GM20431 (cell line): Measurements from ENCODE around the gene DIAPH2.

Source experiments
- in situ Hi-C: fragments of 300-500 bp; cut with MseI, MboI; formaldehyde crosslinking; loops from one replicate; pipeline ENCODE4 v1.15.0; 2020; ENCODE audit warnings: low sequenced_read_pairs; ENCODE audit not compliant: unreplicated experiment

Gene DIAPH2

DNA sequence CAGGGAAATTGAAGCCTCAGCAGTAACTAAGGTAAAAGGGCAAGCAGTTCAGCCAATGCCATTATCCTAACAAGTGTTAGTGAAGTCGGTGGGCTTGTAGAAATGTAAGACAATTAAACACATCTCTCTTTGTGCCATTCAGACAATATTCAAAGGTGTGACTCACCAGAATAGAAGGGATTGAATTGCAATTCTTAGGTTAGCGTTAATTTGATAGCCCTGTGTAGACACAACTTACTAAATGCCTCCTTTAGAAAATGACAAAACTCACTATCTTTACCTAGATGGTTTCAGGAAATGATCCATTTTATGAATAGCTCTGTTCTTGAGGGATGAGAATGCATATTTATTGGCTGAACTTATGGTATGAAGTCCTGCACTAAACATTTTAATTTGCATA, 234.2 kb downstream of the DIAPH2 start:
- in situ Hi-C loops, result no loop called here

DNA sequence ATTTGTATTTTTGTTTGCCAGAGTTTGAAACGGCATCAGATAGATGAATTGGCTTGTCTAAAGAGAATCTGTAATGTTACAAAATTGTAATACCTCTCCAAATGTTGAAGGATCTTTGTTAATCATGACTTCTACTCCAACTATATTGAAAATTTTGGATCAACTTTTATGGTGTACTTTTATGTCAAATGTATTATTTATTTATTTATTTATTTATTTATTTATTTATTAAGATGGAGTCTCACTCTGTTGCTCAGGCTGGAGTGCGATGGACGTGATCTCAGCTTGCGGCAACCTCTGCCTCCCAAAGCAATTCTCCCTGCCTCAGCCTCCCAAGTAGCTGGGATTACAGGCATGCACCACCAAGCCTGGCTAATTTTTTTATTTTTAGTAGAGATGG, 235.0 kb downstream of the DIAPH2 start:
- in situ Hi-C loops, result no loop called here

DNA sequence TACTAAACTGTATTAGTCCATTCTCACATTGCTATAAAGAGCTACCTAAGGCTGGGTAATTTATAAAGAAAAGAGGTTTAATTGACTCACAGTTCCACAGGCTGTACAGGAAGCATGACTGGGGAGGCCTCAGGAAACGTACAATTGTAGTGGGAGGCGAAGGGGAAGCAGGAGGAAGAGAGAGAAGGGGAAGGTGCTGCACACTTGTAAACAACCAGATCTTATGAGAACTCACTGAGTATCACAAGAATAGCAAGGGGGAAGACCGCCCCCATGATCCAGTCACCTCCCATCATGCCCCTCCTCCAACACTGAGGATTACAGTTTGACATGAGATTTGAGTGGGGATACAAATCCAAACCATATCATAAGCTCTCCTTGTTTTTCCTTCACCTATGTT, 239.9 kb downstream of the DIAPH2 start:
- in situ Hi-C loops, result no loop called here

DNA sequence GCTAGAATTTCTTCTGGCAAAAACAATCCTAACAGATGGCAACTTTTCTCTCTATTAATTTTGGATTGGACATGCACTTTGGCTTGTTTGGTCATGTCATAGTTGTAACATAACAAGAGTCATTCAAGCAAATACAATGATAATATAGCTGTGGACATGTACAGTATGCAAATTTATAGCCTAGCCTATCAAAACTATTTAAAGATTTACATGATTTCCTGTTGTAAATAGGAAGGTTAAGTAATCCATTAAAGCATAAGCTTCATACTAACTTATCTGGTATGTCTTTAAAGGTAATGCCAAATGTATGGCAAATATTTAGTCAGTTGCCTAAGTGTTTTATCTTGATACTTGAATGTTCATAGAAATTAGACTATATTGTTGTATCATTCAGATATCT, 244.4 kb downstream of the DIAPH2 start:
- in situ Hi-C loops, result no loop called here

DNA sequence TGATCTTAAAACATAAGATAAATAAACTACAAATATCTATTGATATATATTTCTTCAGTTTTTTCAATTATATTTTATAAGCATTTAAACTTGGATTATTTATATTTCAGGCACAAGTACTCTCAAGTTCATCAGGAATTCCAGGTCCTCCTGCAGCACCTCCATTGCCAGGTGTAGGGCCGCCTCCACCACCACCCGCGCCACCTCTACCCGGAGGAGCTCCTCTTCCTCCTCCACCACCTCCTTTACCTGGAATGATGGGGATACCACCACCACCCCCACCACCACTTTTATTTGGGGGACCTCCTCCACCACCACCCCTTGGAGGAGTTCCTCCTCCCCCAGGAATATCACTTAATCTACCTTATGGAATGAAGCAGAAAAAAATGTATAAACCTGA, 273.1 kb downstream of the DIAPH2 start:
- in situ Hi-C loops, result no loop called here

DNA sequence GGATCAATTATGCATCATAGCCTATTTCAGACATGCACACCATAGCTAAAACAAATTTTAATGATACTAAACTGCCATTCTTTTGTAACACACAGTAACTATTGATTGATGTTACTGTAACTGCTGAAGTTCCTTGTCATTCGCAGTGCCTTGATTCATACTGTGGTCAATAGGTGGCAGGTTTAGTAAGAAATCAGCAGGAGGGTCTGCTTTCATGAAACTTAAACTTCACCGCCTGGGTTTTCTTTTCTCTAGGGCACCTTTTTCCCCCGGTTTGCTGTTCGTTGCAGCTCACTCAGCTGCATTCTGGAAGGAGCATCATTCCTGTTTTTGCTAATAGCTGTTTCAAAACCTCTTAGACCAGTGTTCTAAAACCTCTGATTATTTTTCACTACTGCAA, 287.2 kb downstream of the DIAPH2 start:
- in situ Hi-C loops, result no loop called here

DNA sequence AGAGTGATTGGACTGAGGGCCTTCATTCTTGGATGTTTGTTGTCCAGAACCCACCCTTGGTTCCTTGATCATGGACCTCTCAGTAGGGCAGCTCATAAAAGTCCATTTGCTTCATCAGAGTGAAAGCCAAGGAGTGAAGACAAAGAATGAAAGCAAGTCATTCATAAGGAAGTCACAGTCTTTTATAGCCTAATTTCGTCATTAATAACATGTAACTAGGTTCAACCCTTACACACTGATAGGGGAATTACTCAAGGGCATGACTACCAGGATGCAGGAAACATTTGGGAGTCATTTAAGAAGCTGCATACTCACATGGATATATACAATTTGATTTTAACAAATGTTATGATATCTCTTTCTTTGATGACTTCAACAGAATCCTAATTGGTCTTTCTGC, 294.3 kb downstream of the DIAPH2 start:
- in situ Hi-C loops, result no loop called here

DNA sequence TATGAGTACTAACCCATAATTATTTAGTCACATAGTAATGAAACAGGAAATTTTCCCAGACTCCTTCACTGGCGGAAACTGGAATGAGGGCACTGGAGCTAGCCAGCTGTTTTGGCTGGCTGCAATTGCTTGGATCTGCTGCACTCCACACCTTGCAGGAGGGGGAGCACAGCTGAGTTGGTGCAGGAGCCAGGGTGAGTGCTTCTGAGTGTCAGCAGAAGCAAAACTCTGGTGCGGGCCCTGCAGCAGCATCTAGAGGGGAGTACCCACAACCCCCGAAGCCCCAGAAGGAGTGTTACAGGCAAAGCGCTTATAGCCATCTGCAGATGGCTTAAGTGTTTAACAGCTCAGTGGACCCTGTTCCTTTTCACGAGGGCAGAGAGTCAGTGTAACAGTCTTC, 295.1 kb downstream of the DIAPH2 start:
- in situ Hi-C loops, result no loop called here

DNA sequence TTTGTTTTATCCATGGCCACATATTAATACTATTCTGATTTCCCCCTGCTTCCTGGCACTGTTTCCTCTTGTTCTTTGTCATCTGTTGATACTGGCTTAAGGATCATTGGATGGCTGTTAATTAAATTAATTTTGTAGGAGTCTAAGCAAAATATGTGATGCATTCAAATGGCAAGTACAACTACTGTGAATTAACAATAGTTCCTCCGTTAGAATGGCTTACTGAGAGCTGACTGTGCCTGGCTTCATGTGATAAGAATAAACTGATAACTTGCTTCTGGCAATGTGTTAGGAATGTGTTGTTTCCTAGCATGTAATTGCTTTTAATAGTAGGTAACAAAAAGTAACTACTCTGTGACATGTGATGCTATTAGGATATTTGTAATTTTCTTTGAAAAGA, 297.5 kb downstream of the DIAPH2 start:
- in situ Hi-C loops, result no loop called here

DNA sequence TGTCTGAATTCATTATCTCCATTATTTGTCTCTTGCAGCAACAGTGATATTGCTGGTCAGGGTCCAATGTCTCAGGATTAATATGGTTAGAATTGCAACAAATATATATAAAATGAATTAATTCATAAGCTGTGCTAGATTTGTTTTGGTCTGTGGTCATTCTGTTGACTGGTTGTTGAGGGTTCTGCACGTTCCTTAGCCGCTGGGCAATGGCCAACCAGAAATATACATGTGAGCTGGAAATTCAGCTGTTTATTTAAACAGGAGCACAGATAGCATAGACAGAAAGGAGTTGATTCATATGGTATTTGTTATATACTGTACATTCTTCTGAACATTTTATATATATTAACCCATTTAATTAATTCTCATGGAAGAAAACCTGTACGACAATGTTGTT, 299.9 kb downstream of the DIAPH2 start:
- in situ Hi-C loops, result no loop called here

DNA sequence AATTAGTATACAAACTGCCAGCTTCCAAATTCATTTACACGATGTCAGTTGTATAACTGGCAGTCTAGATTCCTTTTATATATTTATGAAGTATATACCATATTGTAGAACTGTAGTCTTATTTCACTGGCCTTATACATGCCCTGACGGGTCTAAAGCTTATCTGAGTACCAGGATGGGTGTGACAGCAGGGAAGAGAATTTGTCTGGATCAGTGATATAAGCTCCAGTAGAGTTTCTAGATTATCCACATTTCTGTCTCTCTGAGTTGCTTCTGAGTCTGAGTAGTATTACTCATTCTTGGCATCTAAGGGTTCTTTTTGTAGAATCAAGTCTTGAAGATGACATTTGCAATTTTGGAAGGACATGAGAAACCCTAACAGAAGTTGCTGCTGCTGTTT, 300.4 kb downstream of the DIAPH2 start:
- in situ Hi-C loops, result no loop called here

DNA sequence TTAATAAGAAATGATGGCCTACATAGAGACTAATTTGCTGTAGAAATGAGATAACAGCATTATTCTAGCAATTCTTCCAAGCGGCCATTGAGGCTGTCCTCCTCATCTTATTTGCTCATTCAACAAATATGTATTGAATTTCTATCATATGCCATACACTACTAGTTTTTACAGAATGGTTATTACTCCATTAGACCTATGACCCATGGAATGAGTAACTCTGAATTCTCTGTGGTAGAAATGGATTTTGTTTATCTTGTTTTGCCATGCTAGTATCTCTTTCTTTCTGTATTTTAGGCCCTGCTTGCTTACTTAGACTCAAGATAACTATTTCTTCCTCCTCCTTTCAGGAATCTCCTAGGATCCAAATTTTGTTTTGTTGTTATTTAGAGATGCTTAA, 302.6 kb downstream of the DIAPH2 start:
- in situ Hi-C loops, result no loop called here

DNA sequence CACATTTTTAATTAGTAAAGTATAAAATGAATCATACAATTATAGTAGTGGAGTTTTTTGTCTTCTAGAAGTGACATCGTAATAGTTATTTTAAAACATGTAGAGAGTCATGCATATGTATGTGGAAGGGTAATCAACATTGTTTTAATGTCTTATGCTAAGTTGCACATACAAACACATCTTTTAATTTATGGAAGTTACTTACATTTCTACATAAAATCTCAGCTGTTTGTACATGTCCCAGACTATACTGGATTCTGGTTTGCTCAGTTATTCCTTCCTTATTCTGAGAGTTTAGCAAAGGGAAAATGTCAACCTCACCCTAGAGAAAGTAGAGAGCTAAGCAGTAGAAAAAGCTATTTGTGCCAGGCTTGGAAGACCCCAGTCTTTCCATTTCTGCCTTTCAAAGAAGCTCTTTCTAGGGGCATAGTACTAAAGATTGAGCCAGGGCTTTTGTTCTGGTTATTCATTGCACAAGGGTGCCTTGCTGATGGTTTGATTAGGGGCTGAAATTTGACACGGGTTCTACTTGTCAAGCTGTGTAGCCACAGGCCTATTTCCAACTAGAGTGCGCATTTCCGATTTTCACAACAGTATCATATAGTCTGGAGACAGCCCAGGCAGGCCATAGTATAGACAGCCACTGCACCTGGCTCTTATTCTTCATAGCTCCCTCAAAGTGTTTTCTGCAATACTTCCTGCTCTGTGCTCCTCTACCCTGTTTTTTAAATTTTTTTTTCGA, 305.4 kb downstream of the DIAPH2 start:
- in situ Hi-C loops, result no loop called here

DNA sequence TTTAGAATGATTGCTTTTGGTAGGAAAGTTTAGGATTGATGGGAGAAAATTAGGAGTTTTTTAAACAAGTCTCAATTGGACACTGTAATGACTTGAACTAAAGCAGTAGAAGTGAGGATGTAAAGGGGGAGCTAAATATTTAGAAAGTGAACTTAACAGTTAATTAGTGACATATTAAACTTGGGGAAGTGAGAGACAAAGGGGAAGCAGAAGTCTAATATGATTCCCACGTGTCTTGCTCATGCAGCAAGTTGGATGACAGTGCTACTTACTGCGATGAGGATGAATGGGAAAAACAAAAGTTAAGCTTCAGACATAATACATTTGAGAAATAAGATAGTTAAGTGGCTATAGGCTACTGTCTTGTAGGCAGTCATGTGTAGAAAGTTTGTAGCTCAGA, 309.5 kb downstream of the DIAPH2 start:
- in situ Hi-C loops, result no loop called here

DNA sequence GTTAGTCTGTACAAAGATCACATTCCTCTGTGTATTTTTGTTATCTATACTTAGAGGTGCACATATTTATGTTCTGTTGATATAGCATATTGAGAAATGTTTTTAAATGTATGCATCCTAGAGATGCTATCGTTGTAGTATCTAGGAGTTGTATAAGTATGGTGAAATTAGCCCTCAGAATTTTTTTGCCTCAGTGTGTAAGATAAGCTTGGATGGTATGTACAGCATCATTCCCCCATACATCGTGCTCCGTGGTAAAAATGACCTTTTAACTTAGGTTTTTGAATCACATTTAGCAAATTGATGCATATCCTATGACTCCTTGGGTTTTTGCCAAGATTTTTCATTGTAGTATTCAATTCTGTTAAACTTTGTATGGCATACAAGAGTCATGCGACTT, 312.6 kb downstream of the DIAPH2 start:
- in situ Hi-C loops, result no loop called here

DNA sequence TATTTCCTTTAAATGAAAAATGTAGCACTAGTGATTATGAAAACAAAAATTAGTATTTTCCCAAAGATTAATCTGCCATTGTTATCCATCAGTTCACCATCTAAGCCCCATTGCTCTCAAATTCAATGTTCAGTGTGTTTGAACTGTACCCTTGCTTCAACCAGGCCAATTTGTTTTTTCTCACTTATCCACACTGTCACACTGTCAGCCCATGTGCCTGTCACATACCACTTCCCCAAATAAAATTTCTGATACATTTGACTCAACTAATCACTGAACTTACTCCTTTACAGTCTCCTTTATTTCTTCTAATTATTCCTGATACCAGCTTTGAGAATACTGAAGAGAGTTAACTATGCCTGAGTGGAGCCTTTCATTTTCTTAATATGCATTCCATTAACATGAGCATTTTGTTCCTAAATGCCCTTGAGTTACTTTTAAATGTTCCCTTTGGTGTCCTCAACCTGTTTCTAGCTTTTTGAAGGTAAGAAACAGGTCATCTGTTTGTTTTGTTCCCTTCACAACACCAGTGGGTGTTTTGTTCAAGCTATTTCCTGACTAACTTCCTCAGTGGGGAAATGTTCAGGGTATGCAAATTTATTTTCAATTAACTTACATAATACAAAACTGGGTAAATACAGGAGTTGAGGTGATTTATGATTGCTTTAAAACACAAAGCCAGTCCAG, 316.2 kb downstream of the DIAPH2 start:
- in situ Hi-C loops, result no loop called here

DNA sequence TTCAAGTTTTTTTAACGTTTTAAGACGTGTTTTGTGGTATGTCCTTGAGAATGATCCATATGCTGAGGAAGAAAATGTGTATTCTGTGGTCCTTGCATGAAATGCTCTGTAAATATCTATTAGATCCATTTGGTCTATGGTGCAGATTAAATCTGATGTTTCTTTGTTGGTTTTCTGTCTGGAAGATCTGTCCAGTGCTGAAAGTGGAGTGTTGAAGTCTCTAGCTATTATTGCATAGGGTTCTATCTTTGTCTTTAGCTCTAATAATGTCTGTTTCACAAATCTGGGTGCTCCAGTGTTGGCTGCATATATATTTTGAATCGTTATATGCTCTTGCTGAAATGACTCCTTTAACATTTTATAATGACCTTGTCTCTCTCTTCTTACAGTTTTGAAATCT, 321.5 kb downstream of the DIAPH2 start:
- in situ Hi-C loops, result no loop called here

DNA sequence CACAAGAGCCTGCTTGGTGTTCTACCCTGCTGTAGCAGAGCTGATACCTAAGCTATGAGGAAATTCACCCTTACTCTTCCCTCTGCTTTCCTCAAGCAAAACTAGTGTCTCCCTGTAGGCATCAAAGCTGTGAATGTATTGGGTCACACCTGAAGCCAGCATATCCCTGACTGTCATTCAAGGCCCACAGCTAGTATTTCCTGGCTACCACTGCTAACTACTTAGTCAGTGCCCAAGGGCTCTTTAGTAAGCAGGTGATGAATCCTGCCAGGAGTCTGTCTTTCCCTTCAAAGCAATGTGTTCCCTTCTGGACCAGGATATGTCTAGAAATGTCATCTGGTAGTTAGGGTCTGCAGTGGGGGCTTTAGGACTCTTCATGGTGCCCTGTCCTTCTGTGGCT, 324.7 kb downstream of the DIAPH2 start:
- in situ Hi-C loops, result no loop called here

DNA sequence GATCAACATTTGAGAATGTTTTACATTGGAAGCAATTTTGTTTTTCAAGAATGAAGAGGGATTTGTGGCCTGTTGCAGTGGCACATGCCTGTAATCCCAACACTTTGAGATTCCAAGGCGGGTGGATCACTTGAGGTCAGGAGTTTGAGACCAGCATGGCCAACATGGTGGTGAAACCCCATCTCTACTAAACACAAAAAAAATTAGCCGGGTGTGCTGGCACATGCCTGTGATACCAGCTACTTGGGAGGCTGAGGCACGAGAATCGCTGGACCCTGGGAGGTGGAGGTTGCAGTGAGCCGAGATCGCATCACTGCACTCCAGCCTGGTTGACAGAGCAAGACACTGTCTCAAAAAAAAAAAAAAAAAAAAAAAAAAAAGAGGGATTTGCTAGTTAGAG, 326.9 kb downstream of the DIAPH2 start:
- in situ Hi-C loops, result no loop called here

DNA sequence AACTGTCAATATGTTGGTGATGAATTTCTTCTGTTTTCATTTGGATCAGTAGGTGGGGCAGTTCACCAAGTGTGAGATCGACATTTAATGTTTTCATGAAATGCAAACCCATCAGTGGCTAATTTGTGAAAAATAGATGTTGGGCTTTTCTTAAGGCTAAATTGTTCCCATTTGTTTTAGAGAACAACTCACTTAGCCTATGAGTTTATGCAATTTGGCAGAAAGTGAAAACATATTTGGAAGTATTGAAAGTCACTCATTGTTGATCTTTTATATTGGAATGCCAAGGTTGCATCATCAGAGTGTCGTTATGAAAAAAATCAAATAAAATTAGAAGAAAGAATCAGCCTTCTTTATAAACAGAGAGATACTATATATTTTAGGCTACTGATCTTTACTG, 331.5 kb downstream of the DIAPH2 start:
- in situ Hi-C loops, result no loop called here

DNA sequence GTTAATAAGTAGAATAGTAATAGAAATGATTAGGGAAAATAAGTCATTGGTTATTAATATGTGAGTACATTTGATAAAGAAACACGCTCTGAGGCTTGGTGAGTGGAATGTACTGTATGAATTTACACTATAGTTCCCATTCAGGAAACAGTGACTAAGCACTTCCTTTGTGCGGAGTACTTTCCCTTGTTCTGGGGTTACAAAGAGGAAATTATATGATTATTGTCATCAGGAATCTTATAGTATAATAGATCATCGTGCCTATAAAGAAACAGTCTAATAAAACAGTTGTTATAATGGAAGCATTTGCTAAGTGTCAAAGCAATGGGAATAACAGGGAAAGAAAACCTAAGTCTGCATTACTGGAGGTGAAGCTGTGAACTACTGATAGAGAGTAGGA, 337.0 kb downstream of the DIAPH2 start:
- in situ Hi-C loops, result no loop called here

DNA sequence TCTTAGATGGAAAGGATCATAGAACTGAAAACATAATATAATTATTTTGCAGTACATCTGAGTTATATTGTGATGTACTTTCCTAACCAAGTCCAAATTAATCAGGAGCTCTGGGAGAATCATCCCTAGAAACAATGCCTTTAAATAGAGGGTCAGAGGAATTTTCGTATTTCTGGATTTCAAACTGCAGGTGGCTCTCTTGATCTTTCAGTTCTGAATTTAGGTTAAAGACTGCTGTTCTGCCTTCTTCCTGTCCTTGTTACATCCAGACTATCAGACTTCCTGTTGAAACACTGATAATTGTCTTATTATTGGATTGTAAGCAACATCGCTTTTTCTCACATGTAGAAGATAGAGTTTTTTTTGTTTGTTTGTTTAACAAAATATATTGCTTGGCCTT, 341.8 kb downstream of the DIAPH2 start:
- in situ Hi-C loops, result no loop called here
